HepG2 (cell line): ENCODE measurements around the gene VPS37B. TPM values are rescaled to one million over a fixed set of nuclear protein-coding genes. Genes with fewer than 3 reads are reported as not detected.
A peak's percentile ranks its signal among the peaks of the same experiment; 100 is the strongest.

Source experiments
- AFF4 ChIP-seq: sonication (generic); formaldehyde crosslinking; IDR thresholded peaks from 2 replicates; pipeline ENCODE4 v1.4.0; 2020; ENCODE audit warnings: missing genetic modification reagents
- BORCS8-MEF2B ChIP-seq: sonication (generic); formaldehyde crosslinking; IDR thresholded peaks from 2 replicates; pipeline ENCODE4 v1.8.0; 2022; ENCODE audit warnings: mild to moderate bottlenecking, missing genetic modification reagents
- CEBPB ChIP-seq: IDR thresholded peaks from 2 replicates; pipeline ENCODE4 v1.6.1; 2011; ENCODE audit warnings: low read depth, low read length, improper control_type of control experiment, borderline replicate concordance
- CREBL2 ChIP-seq: sonication (generic); formaldehyde crosslinking; IDR thresholded peaks from 2 replicates; pipeline ENCODE4 v1.8.1; 2023; ENCODE audit warnings: missing genetic modification reagents, mild to moderate bottlenecking, borderline replicate concordance
- DNMT1 ChIP-seq: sonication (generic); formaldehyde crosslinking; IDR thresholded peaks from 2 replicates; pipeline ENCODE4 v1.5.1; 2020; ENCODE audit warnings: mild to moderate bottlenecking, missing genetic modification reagents
- ELF3 ChIP-seq: IDR thresholded peaks from 2 replicates; pipeline ENCODE4 v1.6.1; 2016; ENCODE audit warnings: missing genetic modification reagents, missing compliant biosample characterization
- HDAC1 ChIP-seq: sonication (generic); formaldehyde crosslinking; IDR thresholded peaks from 2 replicates; pipeline ENCODE4 v1.5.1; 2020; ENCODE audit warnings: mild to moderate bottlenecking, missing genetic modification reagents
- HHEX ChIP-seq: IDR thresholded peaks from 2 replicates; pipeline ENCODE4 v1.6.1; 2016; ENCODE audit warnings: control low read depth
- JUNB ChIP-seq: sonication (generic); formaldehyde crosslinking; IDR thresholded peaks from 2 replicates; pipeline ENCODE4 v1.8.0; 2022; ENCODE audit warnings: missing genetic modification reagents, mild to moderate bottlenecking, borderline replicate concordance
- KAT7 ChIP-seq: IDR thresholded peaks from 2 replicates; pipeline ENCODE4 v1.6.1; 2018; ENCODE audit warnings: borderline replicate concordance, missing compliant biosample characterization
- KLF6 ChIP-seq: IDR thresholded peaks from 2 replicates; pipeline ENCODE4 v1.8.0; 2016; ENCODE audit warnings: missing biosample characterization, missing genetic modification reagents
- PAX8 ChIP-seq: sonication (generic); formaldehyde crosslinking; IDR thresholded peaks from 2 replicates; pipeline ENCODE4 v1.8.0; 2022; ENCODE audit warnings: mild to moderate bottlenecking, missing genetic modification reagents, borderline replicate concordance
- PTBP1 ChIP-seq: fragments of 200-400 bp; formaldehyde crosslinking; IDR thresholded peaks from 2 replicates; pipeline ENCODE4 v1.6.1; 2018; ENCODE audit warnings: low read length, low read depth; ENCODE audit not compliant: poor library complexity, severe bottlenecking
- RBFOX2 ChIP-seq: fragments of 200-400 bp; formaldehyde crosslinking; IDR thresholded peaks from 2 replicates; pipeline ENCODE4 v1.6.1; 2017; ENCODE audit warnings: low read depth, mild to moderate bottlenecking, low read length
- RXRB ChIP-seq: IDR thresholded peaks from 2 replicates; pipeline ENCODE4 v1.6.1; 2016; ENCODE audit warnings: borderline replicate concordance, missing genetic modification reagents, missing compliant biosample characterization
- SNRNP70 ChIP-seq: fragments of 200-400 bp; formaldehyde crosslinking; IDR thresholded peaks from 2 replicates; pipeline ENCODE4 v1.6.1; 2017; ENCODE audit warnings: mild to moderate bottlenecking, low read depth, low read length, moderate library complexity
- TAF15 ChIP-seq: fragments of 200-400 bp; formaldehyde crosslinking; IDR thresholded peaks from one replicate; pipeline ENCODE4 v1.6.1; 2018; ENCODE audit warnings: mild to moderate bottlenecking, low read depth, low read length; ENCODE audit not compliant: poor library complexity, severe bottlenecking
- TFAP4 ChIP-seq: sonication (generic); IDR thresholded peaks from 2 replicates; pipeline ENCODE4 v1.6.1; 2016; ENCODE audit warnings: low read depth, borderline replicate concordance
- ZBTB34 ChIP-seq: sonication (generic); formaldehyde crosslinking; IDR thresholded peaks from 2 replicates; pipeline ENCODE4 v1.8.0; 2022; ENCODE audit warnings: mild to moderate bottlenecking, missing genetic modification reagents
- ZFYVE20 ChIP-seq: sonication (generic); formaldehyde crosslinking; IDR thresholded peaks from 2 replicates; pipeline ENCODE4 v1.8.0; 2023; ENCODE audit warnings: low read depth, mild to moderate bottlenecking, moderate library complexity, missing genetic modification reagents, borderline replicate concordance
- ZNF253 ChIP-seq: sonication (generic); formaldehyde crosslinking; IDR thresholded peaks from 2 replicates; pipeline ENCODE4 v1.8.0; 2022; ENCODE audit warnings: mild to moderate bottlenecking, missing genetic modification reagents, borderline replicate concordance
- ZNF317 ChIP-seq: sonication (generic); formaldehyde crosslinking; IDR thresholded peaks from 2 replicates; pipeline ENCODE4 v1.5.0; 2020; ENCODE audit warnings: mild to moderate bottlenecking, missing genetic modification reagents
- ZNF33B ChIP-seq: sonication (generic); formaldehyde crosslinking; IDR thresholded peaks from 2 replicates; pipeline ENCODE4 v1.5.1; 2020; ENCODE audit warnings: mild to moderate bottlenecking, missing genetic modification reagents
- ZNF570 ChIP-seq: sonication (generic); formaldehyde crosslinking; IDR thresholded peaks from 2 replicates; pipeline ENCODE4 v1.4.0; 2020; ENCODE audit warnings: mild to moderate bottlenecking, missing genetic modification reagents, borderline replicate concordance
- polyA plus RNA-seq, 8 experiments: library from polyadenylated mRNA; depleted of rRNA in 3 of 8; stranded (reverse) in 7 of 8; unstranded in 1 of 8; fragments of >200 nt; fragmentation: Illumina TruSeq in 4 of 8; extraction: Trizol in 4 of 8; gene quantifications; 2 replicates each; pipeline versions ENCODE4 v1.2.1 to v1.2.3, GENCODE V29; 2011 to 2016; ENCODE audit warnings: low read depth in 4 of 8, missing spikeins in 1 of 8, mixed read lengths in 1 of 8; ENCODE audit not compliant: insufficient read depth in 1 of 8
- total RNA-seq, 5 experiments: library from RNA; depleted of rRNA; stranded (reverse); fragments of >200 nt; fragmentation: Illumina TruSeq; extraction: Trizol; gene quantifications; 2 replicates each; pipeline ENCODE4 v1.2.3, GENCODE V29; 2016; ENCODE audit warnings: low read depth in 1 of 5

VPS37B gene
- total and polyA plus RNA-seq, 2 of the 13 experiments (the other 11 are each of a cell fraction or from before 2014, with no cell fraction given), result 4.6 to 5.3 TPM

- no peak for TF ChIP-seq KAT7
- no peak for TF ChIP-seq PTBP1
- TF ChIP-seq HDAC1 (CRISPR knock-in tag), result 0 out of 2 replicates have a peak, but pooled peaks have one; percentile 41
- no peak for TF ChIP-seq CREBL2 (CRISPR knock-in tag)
- TF ChIP-seq HHEX, result no peak
- TF ChIP-seq KLF6 (CRISPR knock-in tag), result no peak
- no peak for TF ChIP-seq DNMT1 (CRISPR knock-in tag)
- no peak for TF ChIP-seq ZNF570 (CRISPR knock-in tag)
- no peak for TF ChIP-seq TFAP4
- TF ChIP-seq ZNF33B (CRISPR knock-in tag), result no peak
- TF ChIP-seq ZBTB34, result no peak
- no peak for TF ChIP-seq PAX8 (CRISPR knock-in tag)
- TF ChIP-seq ELF3, result no peak
- TF ChIP-seq ZNF253 (CRISPR knock-in tag), result no peak
- TF ChIP-seq RXRB (CRISPR knock-in tag), result no peak
- TF ChIP-seq CEBPB, result no peak
- no peak for TF ChIP-seq ZNF317 (CRISPR knock-in tag)
- no peak for TF ChIP-seq AFF4
- TF ChIP-seq SNRNP70, result no peak
- TF ChIP-seq TAF15, result peak; percentile 63
- TF ChIP-seq BORCS8-MEF2B, result no peak; the same call in 1 of the 2 replicates
- TF ChIP-seq JUNB (CRISPR knock-in tag), result no peak
- TF ChIP-seq ZFYVE20 (CRISPR knock-in tag), result no peak
- no peak for TF ChIP-seq RBFOX2
Measured at GRCh38 chr12:122865268-122866231, 30.4 kb downstream of the VPS37B start (continued).
